Tibial artery (tissue), 4 donors: ENCODE results near the gene ALDH1A3.

ENCODE experiments used
- DNase-seq, 2 donors: peaks; one replicate each; pipeline ENCODE4 v3.0.0-alpha.2; 2019
- H3K27ac ChIP-seq, 2 donors: fragments of 200-600 bp; sonication (generic) in 1 of 2; 1 replicate in 1 of 2; 2 replicates in 1 of 2; pipeline ENCODE4 v1.5.1; 2018 to 2019; ENCODE audit warnings: mild to moderate bottlenecking in 1 of 2
- H3K27me3 ChIP-seq, 2 donors: fragments of 200-600 bp; sonication (generic) in 1 of 2; one replicate each; pipeline versions ENCODE4 v1.5.1 to v1.6.0; 2016 to 2019
- H3K36me3 ChIP-seq, 3 donors: fragments of 200-600 bp; sonication (generic) in 2 of 3; one replicate each; pipeline ENCODE4 v1.5.1; 2016 to 2019; ENCODE audit warnings: mild to moderate bottlenecking in 2 of 3
- H3K4me1 ChIP-seq, 4 donors: fragments of 200-600 bp; sonication (generic) in 2 of 4; 1 replicate in 3 of 4; 2 replicates in 1 of 4; pipeline ENCODE4 v1.5.1; 2016 to 2019
- H3K4me3 ChIP-seq, 2 donors: fragments of 200-600 bp; sonication (generic) in 1 of 2; 1 replicate in 1 of 2; 2 replicates in 1 of 2; pipeline ENCODE4 v1.5.1; 2018 to 2019; ENCODE audit warnings: mild to moderate bottlenecking in 2 of 2
- H3K9me3 ChIP-seq, 3 donors: fragments of 200-600 bp; sonication (generic) in 1 of 3; one replicate each; pipeline ENCODE4 v1.5.1; 2016 to 2019
- intact Hi-C: fragments of 100-400 bp; cut with DNase I; formaldehyde crosslinking; loops from one replicate; pipeline ENCODE4 v1.15.0; 2023; ENCODE audit warnings: low total_unique reads
- TF ChIP-seq, protein P1 (sequence below), 2 experiments: fragments of 200-600 bp in 1 of 2; fragments of 450-650 bp in 1 of 2; IDR thresholded peaks; one replicate each; pipeline ENCODE4 v1.5.1; 2017 to 2019; ENCODE audit warnings: antibody characterized with exemption in 2 of 2, mild to moderate bottlenecking in 1 of 2, moderate library complexity in 1 of 2

Gene ALDH1A3

DNA sequence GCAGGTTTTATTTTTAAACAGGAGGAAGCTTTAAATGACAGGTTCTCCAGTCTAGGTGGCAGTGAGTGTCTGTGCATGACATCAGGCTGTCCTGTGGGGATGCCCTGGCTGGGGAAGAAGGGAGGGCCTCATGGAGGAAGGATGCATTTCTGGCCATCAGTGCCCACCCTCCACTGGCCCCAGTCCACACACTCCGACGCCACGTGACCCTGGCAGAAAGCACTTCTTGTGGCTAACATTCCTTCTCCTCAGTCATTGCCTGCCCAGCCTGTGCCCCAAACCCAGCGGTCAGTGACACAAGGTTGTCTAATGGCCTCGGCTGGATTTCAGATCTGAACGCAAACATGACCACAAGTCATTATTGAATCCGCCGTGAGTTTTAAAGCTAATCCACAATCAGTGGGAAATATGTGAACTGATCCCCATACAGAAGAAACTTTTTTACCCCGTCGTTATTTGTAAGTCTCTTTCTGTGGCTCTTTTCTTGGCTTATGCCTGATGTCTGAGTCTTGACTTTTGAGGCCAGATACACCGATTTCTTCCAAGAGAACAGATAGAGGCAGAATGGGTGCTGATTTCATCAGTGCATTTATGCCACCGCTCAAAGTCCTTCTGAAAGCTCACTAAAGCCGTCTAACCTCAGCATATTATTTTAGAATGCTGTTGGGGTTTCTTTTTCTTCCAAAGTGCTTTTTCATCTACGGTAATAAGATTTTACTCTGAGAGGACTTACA is 22.2 kb downstream of the ALDH1A3 start:
- H3K27me3 ChIP-seq: peaks cover 0 to 19% of the 10 kb centered on the region in 2 donors
- TF ChIP-seq, protein P1, sequence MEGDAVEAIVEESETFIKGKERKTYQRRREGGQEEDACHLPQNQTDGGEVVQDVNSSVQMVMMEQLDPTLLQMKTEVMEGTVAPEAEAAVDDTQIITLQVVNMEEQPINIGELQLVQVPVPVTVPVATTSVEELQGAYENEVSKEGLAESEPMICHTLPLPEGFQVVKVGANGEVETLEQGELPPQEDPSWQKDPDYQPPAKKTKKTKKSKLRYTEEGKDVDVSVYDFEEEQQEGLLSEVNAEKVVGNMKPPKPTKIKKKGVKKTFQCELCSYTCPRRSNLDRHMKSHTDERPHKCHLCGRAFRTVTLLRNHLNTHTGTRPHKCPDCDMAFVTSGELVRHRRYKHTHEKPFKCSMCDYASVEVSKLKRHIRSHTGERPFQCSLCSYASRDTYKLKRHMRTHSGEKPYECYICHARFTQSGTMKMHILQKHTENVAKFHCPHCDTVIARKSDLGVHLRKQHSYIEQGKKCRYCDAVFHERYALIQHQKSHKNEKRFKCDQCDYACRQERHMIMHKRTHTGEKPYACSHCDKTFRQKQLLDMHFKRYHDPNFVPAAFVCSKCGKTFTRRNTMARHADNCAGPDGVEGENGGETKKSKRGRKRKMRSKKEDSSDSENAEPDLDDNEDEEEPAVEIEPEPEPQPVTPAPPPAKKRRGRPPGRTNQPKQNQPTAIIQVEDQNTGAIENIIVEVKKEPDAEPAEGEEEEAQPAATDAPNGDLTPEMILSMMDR (IDR thresholded peaks at IDR 0.05): no peak
- peak overlapping the region; percentile 36 to 44 for H3K4me3 ChIP-seq
- peaks cover 0 to 19% (median 7%) of the 10 kb centered on the region in 4 donors for H3K4me1 ChIP-seq
- peak overlapping the region; percentile 47 to 63 for H3K27ac ChIP-seq
- no peaks in the 10 kb centered on the region for H3K36me3 ChIP-seq
- intact Hi-C loops: no loop called here
- no peak for DNase-seq
- H3K9me3 ChIP-seq: no peaks in the 10 kb centered on the region

DNA sequence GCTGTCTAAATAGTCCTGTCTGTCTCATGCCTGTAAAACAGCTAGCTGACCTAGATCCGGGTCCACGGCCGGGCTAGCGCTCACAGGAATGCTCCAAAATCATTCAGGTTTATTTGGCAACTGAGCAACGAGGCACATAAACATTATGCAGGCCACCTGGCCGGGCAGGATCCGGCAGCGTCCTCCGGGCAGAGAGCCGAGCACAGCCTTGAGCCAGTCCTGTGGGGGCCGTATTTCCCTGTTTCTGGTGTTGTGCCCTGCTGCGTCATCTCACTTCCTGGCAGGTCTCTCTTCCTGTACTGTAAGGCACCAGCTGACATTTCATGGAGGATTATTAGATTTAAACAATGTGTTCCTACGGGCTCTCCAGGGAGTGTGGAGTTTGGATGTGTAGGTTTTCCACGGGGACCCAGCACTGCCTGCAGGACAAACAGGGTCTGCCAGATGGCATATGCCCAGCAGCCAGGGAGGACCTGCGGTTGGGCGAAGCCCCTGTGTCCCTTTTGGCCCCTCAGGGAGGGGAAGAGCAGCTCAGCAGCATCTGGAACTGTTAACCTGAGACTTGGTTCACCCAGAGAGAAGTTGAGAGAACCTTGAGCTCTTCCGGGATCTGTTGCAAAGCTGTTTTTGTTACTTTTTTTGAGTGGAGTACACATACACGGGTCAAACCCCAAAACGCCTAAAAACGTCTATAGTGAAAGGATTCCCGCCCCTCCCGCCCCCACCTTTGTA is 23.0 kb downstream of the ALDH1A3 start:
- DNase-seq: peak in 1 of 2 donors; percentile 69
- no peaks in the 10 kb centered on the region for H3K9me3 ChIP-seq
- no peaks in the 10 kb centered on the region for H3K36me3 ChIP-seq
- intact Hi-C loops: no loop called here
- peak overlapping the region; percentile 47 to 63 for H3K27ac ChIP-seq
- TF ChIP-seq, protein P1 (IDR thresholded peaks at IDR 0.05): no peak
- peaks cover 0 to 17% of the 10 kb centered on the region in 2 donors for H3K27me3 ChIP-seq
- H3K4me1 ChIP-seq: peaks cover 0 to 19% (median 7%) of the 10 kb centered on the region in 4 donors
- H3K4me3 ChIP-seq: peak overlapping the region; percentile 36 to 44

DNA sequence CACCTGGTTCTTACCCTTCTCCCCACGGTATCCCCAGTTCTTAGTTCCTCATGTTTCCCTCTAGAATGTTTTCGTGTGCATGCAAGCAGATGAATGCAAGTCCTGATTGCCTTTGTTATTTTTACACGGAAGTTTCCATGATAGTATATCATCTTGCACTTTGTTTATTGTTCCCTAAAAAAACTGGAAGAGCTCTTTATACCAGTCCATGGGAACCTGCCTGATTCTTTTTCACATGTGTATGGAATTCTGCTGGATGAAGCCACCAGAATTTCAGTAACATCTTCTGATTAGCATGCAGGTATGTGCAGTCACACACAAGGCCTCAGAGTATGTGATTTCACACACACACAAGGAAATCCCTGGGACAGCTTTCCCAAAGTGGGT is 23.5 kb downstream of the ALDH1A3 start:
- H3K4me3 ChIP-seq: no peak overlapping the region
- peaks cover 0 to 19% (median 7%) of the 10 kb centered on the region in 4 donors for H3K4me1 ChIP-seq
- H3K27me3 ChIP-seq: peaks cover 0 to 13% of the 10 kb centered on the region in 2 donors
- DNase-seq: no peak
- intact Hi-C loops: no loop called here
- peaks cover 0 to under 1% (median 0%) of the 10 kb centered on the region in 3 donors for H3K36me3 ChIP-seq
- peak overlapping the region in 1 of 2 donors; percentile 63 for H3K27ac ChIP-seq
- no peaks in the 10 kb centered on the region for H3K9me3 ChIP-seq
- TF ChIP-seq, protein P1 (IDR thresholded peaks at IDR 0.05): no peak

DNA sequence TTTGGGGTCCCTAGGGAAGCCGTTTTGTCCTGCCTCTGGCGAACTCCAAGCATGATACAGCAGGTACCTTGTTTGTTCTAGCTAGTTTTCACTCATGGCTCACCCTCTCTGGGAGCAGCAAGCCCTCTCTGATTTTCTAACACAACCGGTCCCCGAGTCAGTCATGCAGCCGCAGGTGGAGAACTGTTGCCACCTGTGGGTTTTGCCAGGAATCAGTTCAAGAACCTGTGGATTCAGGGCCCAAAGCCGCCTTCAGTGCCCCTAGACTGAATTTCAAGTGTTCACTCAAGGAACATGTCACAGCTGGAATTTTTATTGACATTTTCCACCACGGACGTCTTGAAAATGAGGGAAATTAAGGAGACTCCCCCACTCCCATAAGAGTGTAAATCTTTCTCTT is 26.2 kb downstream of the ALDH1A3 start:
- Histone ChIP-seq H3K27ac (no peak overlapping the region), H3K9me3 (no peaks in the 10 kb centered on the region), H3K27me3 (peaks cover 0 to 2% of the 10 kb centered on the region in 2 donors), H3K36me3 (peaks cover 0 to 24% (median 0%) of the 10 kb centered on the region in 3 donors), H3K4me3 (no peak overlapping the region), H3K4me1 (peaks cover 0 to 19% (median 7%) of the 10 kb centered on the region in 4 donors)
- TF ChIP-seq, protein P1 (IDR thresholded peaks at IDR 0.05): no peak
- DNase-seq: no peak
- intact Hi-C loops: no loop called here

DNA sequence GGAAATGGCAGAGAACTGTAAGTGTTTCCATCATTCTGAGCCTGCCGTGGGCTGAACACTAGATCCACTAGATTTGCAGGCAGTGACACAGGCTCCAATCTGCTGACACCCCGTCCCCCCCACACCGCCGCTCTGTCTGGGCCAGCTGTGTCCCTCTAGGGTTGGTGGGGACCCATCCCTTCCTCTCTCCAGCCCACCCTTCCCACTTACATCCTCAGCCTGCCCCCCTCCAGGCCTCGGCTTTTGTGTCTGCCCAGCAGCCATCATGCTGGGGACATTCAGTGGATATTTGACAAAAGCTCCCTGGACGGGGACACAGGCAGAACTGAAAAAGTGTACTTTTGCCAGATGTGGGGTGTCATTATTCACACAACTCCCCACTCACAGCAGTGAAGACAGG is 28.8 kb downstream of the ALDH1A3 start:
- Histone ChIP-seq H3K9me3 (no peaks in the 10 kb centered on the region), H3K4me1 (no peaks in the 10 kb centered on the region), H3K4me3 (no peak overlapping the region), H3K36me3 (peaks cover 0 to 24% (median 4%) of the 10 kb centered on the region in 3 donors), H3K27ac (no peak overlapping the region), H3K27me3 (peaks cover 0 to 3% of the 10 kb centered on the region in 2 donors)
- DNase-seq: no peak
- TF ChIP-seq, protein P1 (IDR thresholded peaks at IDR 0.05): no peak
- intact Hi-C loops: no loop called here
